Upper lobe of left lung (tissue), 6 donors: Measurements from ENCODE around the gene TIMMDC1. TPM values are rescaled to one million over a fixed set of nuclear protein-coding genes. Genes with fewer than 3 reads are reported as not detected.

Experiments used
- ATAC-seq, 2 donors: fragments of 200-7000 bp; cut with Tn5 transposase; one replicate each; pipeline ENCODE4 v1.9.1; 2022; ENCODE audit warnings: mild to moderate bottlenecking in 2 of 2, moderate library complexity in 2 of 2; ENCODE audit not compliant: low FRiP score in 2 of 2
- DNase-seq, 2 donors: peaks; one replicate each; pipeline ENCODE4 v3.0.0-alpha.2; 2019 to 2020
- H3K27ac ChIP-seq, 4 donors: fragments of 200-600 bp; sonication (generic); one replicate each; pipeline ENCODE4 v1.5.1; 2016 to 2019
- H3K27me3 ChIP-seq, 4 donors: fragments of 200-600 bp; sonication (generic); one replicate each; pipeline ENCODE4 v1.5.1; 2017 to 2019
- H3K36me3 ChIP-seq, 4 donors: fragments of 200-600 bp; sonication (generic); one replicate each; pipeline ENCODE4 v1.5.1; 2016 to 2019
- H3K4me1 ChIP-seq, 4 donors: fragments of 200-600 bp; sonication (generic); one replicate each; pipeline ENCODE4 v1.5.1; 2018 to 2019
- H3K4me3 ChIP-seq, 4 donors: fragments of 200-600 bp; sonication (generic); one replicate each; pipeline ENCODE4 v1.5.1; 2017 to 2019; ENCODE audit warnings: mild to moderate bottlenecking in 2 of 4, moderate library complexity in 1 of 4
- H3K9me3 ChIP-seq, 4 donors: fragments of 200-600 bp; sonication (generic); one replicate each; pipeline ENCODE4 v1.5.1; 2018 to 2019
- CTCF ChIP-seq, 6 experiments: fragments of 450-650 bp in 4 of 6; fragments of 200-600 bp in 2 of 6; sonication (generic) in 2 of 6; IDR thresholded peaks; one replicate each; pipeline ENCODE4 v1.5.1; 2016 to 2019; ENCODE audit warnings: antibody characterized with exemption in 6 of 6
- EP300 ChIP-seq, 4 donors: sonication (generic); formaldehyde crosslinking; IDR thresholded peaks; one replicate each; pipeline ENCODE4 v1.5.1; 2017; ENCODE audit warnings: antibody characterized with exemption in 4 of 4, control low read depth in 2 of 4
- POLR2A ChIP-seq, 4 donors: fragments of 450-650 bp; IDR thresholded peaks; one replicate each; pipeline ENCODE4 v1.5.1; 2016 to 2017; ENCODE audit warnings: antibody characterized with exemption in 4 of 4, mild to moderate bottlenecking in 2 of 4
- POLR2AphosphoS5 ChIP-seq, 2 donors: sonication (generic); formaldehyde crosslinking; IDR thresholded peaks; one replicate each; pipeline ENCODE4 v1.5.1; 2017; ENCODE audit warnings: antibody characterized with exemption in 2 of 2
- WGBS, 2 donors: methylation state at CpG; one replicate each; pipeline ENCODE4 v1.1.5; 2017 to 2018; 5-methylcytosine and 5-hydroxymethylcytosine counted together
- total RNA-seq, 6 donors: library from RNA; depleted of rRNA in 4 of 6; stranded (reverse); fragments of >200 nt in 4 of 6; gene quantifications; one replicate each; pipeline versions ENCODE4 v1.1.0 to v1.2.1, GENCODE V29; 2016 to 2021
- donor health status: DM: no; HTN: no; CAD: no; lungs with moderate emphysema.
- donor health status: DM: no; HTN: yes; CAD: no; lungs with severe emphysema.

Gene TIMMDC1
- total RNA-seq, 6 donors from 2014 or later: 33.6 to 105 (median 52.8) TPM

GRCh38 chr3:119481079-119481478, 17.3 kb upstream of the TIMMDC1 start:
- H3K4me1 ChIP-seq: no peaks in the 10 kb centered on the region
- 92 to 94% methylated on average over 2 of the region's 2 CpGs for WGBS, 2 donors
- H3K36me3 ChIP-seq: peaks cover 7 to 58% (median 29%) of the 10 kb centered on the region in 4 donors
- TF ChIP-seq POLR2A (IDR thresholded peaks at IDR 0.05) (no peak), EP300 (IDR thresholded peaks at IDR 0.05) (no peak), CTCF (IDR thresholded peaks at IDR 0.05) (no peak), POLR2AphosphoS5 (IDR thresholded peaks at IDR 0.05) (no peak)
- H3K4me3 ChIP-seq: no peak overlapping the region
- H3K9me3 ChIP-seq: no peaks in the 10 kb centered on the region
- no peak overlapping the region for H3K27ac ChIP-seq
- DNase-seq (no peak), ATAC-seq (no peak)
- no peaks in the 10 kb centered on the region for H3K27me3 ChIP-seq

GRCh38 chr3:119483101-119483500, 15.2 kb upstream of the TIMMDC1 start:
- WGBS, 2 donors: 85 to 90% methylated on average over 1 of the region's 1 CpG
- H3K4me3 ChIP-seq: no peak overlapping the region
- no peaks in the 10 kb centered on the region for H3K9me3 ChIP-seq
- H3K27me3 ChIP-seq: no peaks in the 10 kb centered on the region
- TF ChIP-seq EP300 (IDR thresholded peaks at IDR 0.05): no peak
- no peak for TF ChIP-seq POLR2A (IDR thresholded peaks at IDR 0.05)
- TF ChIP-seq CTCF (IDR thresholded peaks at IDR 0.05): no peak
- no peak for TF ChIP-seq POLR2AphosphoS5 (IDR thresholded peaks at IDR 0.05)
- ATAC-seq: no peak
- no peak for DNase-seq
- no peak overlapping the region for H3K27ac ChIP-seq
- peaks cover 12 to 72% (median 32%) of the 10 kb centered on the region in 4 donors for H3K36me3 ChIP-seq
- no peaks in the 10 kb centered on the region for H3K4me1 ChIP-seq

- TF ChIP-seq POLR2AphosphoS5 (IDR thresholded peaks at IDR 0.05): no peak
- no peak for TF ChIP-seq EP300 (IDR thresholded peaks at IDR 0.05)
- TF ChIP-seq CTCF (IDR thresholded peaks at IDR 0.05): no peak
- no peak for TF ChIP-seq POLR2A (IDR thresholded peaks at IDR 0.05)
- ATAC-seq: no peak
- no peak overlapping the region for H3K27ac ChIP-seq
- no peak overlapping the region for H3K4me3 ChIP-seq
- no peaks in the 10 kb centered on the region for H3K4me1 ChIP-seq
- DNase-seq: no peak
- no peaks in the 10 kb centered on the region for H3K9me3 ChIP-seq
- peaks cover 12 to 73% (median 27%) of the 10 kb centered on the region in 4 donors for H3K36me3 ChIP-seq
- no peaks in the 10 kb centered on the region for H3K27me3 ChIP-seq
- 97 to 100% methylated on average over 2 of the region's 2 CpGs for WGBS, 2 donors
Measured at GRCh38 chr3:119485563-119485962, 12.8 kb upstream of the TIMMDC1 start.

- H3K27ac ChIP-seq: no peak overlapping the region
- no peak for TF ChIP-seq POLR2A (IDR thresholded peaks at IDR 0.05)
- no peak for TF ChIP-seq CTCF (IDR thresholded peaks at IDR 0.05)
- no peak for TF ChIP-seq POLR2AphosphoS5 (IDR thresholded peaks at IDR 0.05)
- TF ChIP-seq EP300 (IDR thresholded peaks at IDR 0.05): no peak
- H3K4me1 ChIP-seq: no peaks in the 10 kb centered on the region
- no peaks in the 10 kb centered on the region for H3K27me3 ChIP-seq
- WGBS, 2 donors: 81 to 89% methylated on average over 2 of the region's 2 CpGs
- ATAC-seq (no peak), DNase-seq (no peak)
- peaks cover 12 to 62% (median 15%) of the 10 kb centered on the region in 4 donors for H3K36me3 ChIP-seq
- H3K4me3 ChIP-seq: no peak overlapping the region
- no peaks in the 10 kb centered on the region for H3K9me3 ChIP-seq
Measured at GRCh38 chr3:119490153-119490552, 8.2 kb upstream of the TIMMDC1 start.

- H3K9me3 ChIP-seq: no peaks in the 10 kb centered on the region
- H3K27ac ChIP-seq: no peak overlapping the region
- no peak for ATAC-seq
- no peaks in the 10 kb centered on the region for H3K27me3 ChIP-seq
- peaks cover 0 to 3% (median 3%) of the 10 kb centered on the region in 4 donors for H3K4me1 ChIP-seq
- no peak overlapping the region for H3K4me3 ChIP-seq
- no peak for TF ChIP-seq CTCF (IDR thresholded peaks at IDR 0.05)
- no peak for TF ChIP-seq POLR2A (IDR thresholded peaks at IDR 0.05)
- DNase-seq: no peak
- WGBS, 2 donors: 75 to 79% methylated on average over 2 of the region's 2 CpGs
- peaks cover 0 to 42% (median 2%) of the 10 kb centered on the region in 4 donors for H3K36me3 ChIP-seq
Measured at GRCh38 chr3:119492128-119492527, 6.2 kb upstream of the TIMMDC1 start.
